Neural cell (in vitro differentiated cells): Measurements from ENCODE around the gene MRPS15.

Source experiments
- EZH2 ChIP-seq: fragments of 200-600, 300-800 bp; shearing (Covaris generic), sonication (generic); IDR thresholded peaks from 2 replicates; pipeline ENCODE4 v1.6.1; 2014; ENCODE audit warnings: antibody characterized with exemption, low read length, borderline replicate concordance, mild to moderate bottlenecking; ENCODE audit not compliant: insufficient read depth, poor library complexity, severe bottlenecking
- SMC3 ChIP-seq: fragments of 450-650 bp; conservative IDR thresholded peaks from 2 replicates; pipeline ENCODE4 v1.6.1; 2014; ENCODE audit warnings: antibody characterized with exemption, mild to moderate bottlenecking, moderate library complexity; ENCODE audit not compliant: poor library complexity
- TF ChIP-seq, protein P1 (sequence below): fragments of 450-650 bp; IDR thresholded peaks from 2 replicates; pipeline ENCODE4 v1.5.1; 2014; ENCODE audit warnings: antibody characterized with exemption, mild to moderate bottlenecking, moderate library complexity; ENCODE audit not compliant: poor library complexity, severe bottlenecking
- TF ChIP-seq, protein P2 (sequence below): IDR thresholded peaks from 2 replicates; pipeline ENCODE4 v1.6.1; 2012; ENCODE audit warnings: borderline replicate concordance

GRCh38 chr1:36469163-36469562, 5.0 kb upstream of the MRPS15 start:
- TF ChIP-seq, protein P1, sequence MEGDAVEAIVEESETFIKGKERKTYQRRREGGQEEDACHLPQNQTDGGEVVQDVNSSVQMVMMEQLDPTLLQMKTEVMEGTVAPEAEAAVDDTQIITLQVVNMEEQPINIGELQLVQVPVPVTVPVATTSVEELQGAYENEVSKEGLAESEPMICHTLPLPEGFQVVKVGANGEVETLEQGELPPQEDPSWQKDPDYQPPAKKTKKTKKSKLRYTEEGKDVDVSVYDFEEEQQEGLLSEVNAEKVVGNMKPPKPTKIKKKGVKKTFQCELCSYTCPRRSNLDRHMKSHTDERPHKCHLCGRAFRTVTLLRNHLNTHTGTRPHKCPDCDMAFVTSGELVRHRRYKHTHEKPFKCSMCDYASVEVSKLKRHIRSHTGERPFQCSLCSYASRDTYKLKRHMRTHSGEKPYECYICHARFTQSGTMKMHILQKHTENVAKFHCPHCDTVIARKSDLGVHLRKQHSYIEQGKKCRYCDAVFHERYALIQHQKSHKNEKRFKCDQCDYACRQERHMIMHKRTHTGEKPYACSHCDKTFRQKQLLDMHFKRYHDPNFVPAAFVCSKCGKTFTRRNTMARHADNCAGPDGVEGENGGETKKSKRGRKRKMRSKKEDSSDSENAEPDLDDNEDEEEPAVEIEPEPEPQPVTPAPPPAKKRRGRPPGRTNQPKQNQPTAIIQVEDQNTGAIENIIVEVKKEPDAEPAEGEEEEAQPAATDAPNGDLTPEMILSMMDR, result no peak
- TF ChIP-seq EZH2 (no peak), SMC3 (no peak)
- TF ChIP-seq, protein P2, sequence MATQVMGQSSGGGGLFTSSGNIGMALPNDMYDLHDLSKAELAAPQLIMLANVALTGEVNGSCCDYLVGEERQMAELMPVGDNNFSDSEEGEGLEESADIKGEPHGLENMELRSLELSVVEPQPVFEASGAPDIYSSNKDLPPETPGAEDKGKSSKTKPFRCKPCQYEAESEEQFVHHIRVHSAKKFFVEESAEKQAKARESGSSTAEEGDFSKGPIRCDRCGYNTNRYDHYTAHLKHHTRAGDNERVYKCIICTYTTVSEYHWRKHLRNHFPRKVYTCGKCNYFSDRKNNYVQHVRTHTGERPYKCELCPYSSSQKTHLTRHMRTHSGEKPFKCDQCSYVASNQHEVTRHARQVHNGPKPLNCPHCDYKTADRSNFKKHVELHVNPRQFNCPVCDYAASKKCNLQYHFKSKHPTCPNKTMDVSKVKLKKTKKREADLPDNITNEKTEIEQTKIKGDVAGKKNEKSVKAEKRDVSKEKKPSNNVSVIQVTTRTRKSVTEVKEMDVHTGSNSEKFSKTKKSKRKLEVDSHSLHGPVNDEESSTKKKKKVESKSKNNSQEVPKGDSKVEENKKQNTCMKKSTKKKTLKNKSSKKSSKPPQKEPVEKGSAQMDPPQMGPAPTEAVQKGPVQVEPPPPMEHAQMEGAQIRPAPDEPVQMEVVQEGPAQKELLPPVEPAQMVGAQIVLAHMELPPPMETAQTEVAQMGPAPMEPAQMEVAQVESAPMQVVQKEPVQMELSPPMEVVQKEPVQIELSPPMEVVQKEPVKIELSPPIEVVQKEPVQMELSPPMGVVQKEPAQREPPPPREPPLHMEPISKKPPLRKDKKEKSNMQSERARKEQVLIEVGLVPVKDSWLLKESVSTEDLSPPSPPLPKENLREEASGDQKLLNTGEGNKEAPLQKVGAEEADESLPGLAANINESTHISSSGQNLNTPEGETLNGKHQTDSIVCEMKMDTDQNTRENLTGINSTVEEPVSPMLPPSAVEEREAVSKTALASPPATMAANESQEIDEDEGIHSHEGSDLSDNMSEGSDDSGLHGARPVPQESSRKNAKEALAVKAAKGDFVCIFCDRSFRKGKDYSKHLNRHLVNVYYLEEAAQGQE, result no peak
